ENCODE measurements around the gene RFNG. TPM values are rescaled to one million over a fixed set of nuclear protein-coding genes. Genes with fewer than 3 reads are reported as not detected.

RFNG gene
- total and polyA plus RNA-seq, 2 of the 13 experiments (the other 11 are each of a cell fraction or from before 2014, with no cell fraction given), result 61.4 to 64.0 TPM

- TF ChIP-seq KIAA2018 (CRISPR knock-in tag; IDR thresholded peaks at IDR 0.05; ENCODE audit: borderline replicate concordance) (no peak), ZNF143 (CRISPR knock-in tag; IDR thresholded peaks at IDR 0.05) (no peak; the same call in 1 of the 2 replicates), ZNF350 (CRISPR knock-in tag; IDR thresholded peaks at IDR 0.05; ENCODE audit: borderline replicate concordance, low read depth) (peak; percentile 34; the same call in 1 of the 2 replicates), ZNF740 (CRISPR knock-in tag; IDR thresholded peaks at IDR 0.05) (no peak), ZNF326 (CRISPR knock-in tag; IDR thresholded peaks at IDR 0.05; ENCODE audit: borderline replicate concordance) (no peak; the same call in 1 of the 2 replicates), PLSCR1 (CRISPR knock-in tag; IDR thresholded peaks at IDR 0.05; ENCODE audit: borderline replicate concordance) (no peak), FOXC1 (CRISPR knock-in tag; IDR thresholded peaks at IDR 0.05; ENCODE audit: borderline replicate concordance) (no peak), DZIP1 (CRISPR knock-in tag; IDR thresholded peaks at IDR 0.05) (0 out of 2 replicates have a peak, but pooled peaks have one; percentile 33), ZNF17 (CRISPR knock-in tag; IDR thresholded peaks at IDR 0.05) (no peak)
Observed at GRCh38 chr17:82018152-82018988, 33.2 kb downstream of the RFNG start (continued).
